Naive thymus-derived CD4-positive, alpha-beta T cell (primary cell): ENCODE measurements around the gene PDZD8. TPM values are rescaled to one million over a fixed set of nuclear protein-coding genes. Genes with fewer than 3 reads are reported as not detected.
A peak's percentile ranks its signal among the peaks of the same experiment; 100 is the strongest.

Experiments used
- ATAC-seq: fragments of 150-1000 bp; cut with Tn5 transposase; 2 replicates; pipeline ENCODE4 v1.10.0; 2021; ENCODE audit warnings: mild to moderate bottlenecking, moderate library complexity
- CTCF ChIA-PET: fragments of 350-600 bp; sonication (Branson Sonifier 250); formaldehyde crosslinking; loops from one replicate; lab custom pipeline; 2021; ENCODE audit warnings: antibody characterized with exemption; lab: Charles Lee
- POLR2A ChIA-PET: fragments of 350-600 bp; sonication (Branson Sonifier 250); formaldehyde crosslinking; loops from one replicate; lab custom pipeline; 2021; ENCODE audit warnings: antibody characterized with exemption, inconsistent platforms; lab: Charles Lee
- DNase-seq, 9 donors: peaks; one replicate each; pipeline versions ENCODE4 v3.0.0 to v3.0.0-alpha.2; 2020 to 2022; ENCODE audit warnings: mixed read lengths in 1 of 9
- H3K27ac ChIP-seq: one replicate; pipeline ENCODE4 v1.7.0; 2013; ENCODE audit warnings: mild to moderate bottlenecking, low read depth, low read length, moderate library complexity
- H3K27me3 ChIP-seq, 2 donors: one replicate each; pipeline ENCODE4 v1.7.0; 2013; ENCODE audit warnings: low read length in 2 of 2, mild to moderate bottlenecking in 2 of 2, moderate library complexity in 2 of 2; ENCODE audit not compliant: control insufficient read depth in 2 of 2, insufficient read depth in 2 of 2
- H3K36me3 ChIP-seq, 3 experiments: 1 replicate in 2 of 3; 2 replicates in 1 of 3; pipeline ENCODE4 v1.7.0; 2013; ENCODE audit warnings: low read length in 3 of 3, mild to moderate bottlenecking in 3 of 3, moderate library complexity in 1 of 3; ENCODE audit not compliant: insufficient read depth in 3 of 3, control insufficient read depth in 2 of 3
- H3K4me1 ChIP-seq, 2 donors: one replicate each; pipeline ENCODE4 v1.7.0; 2013; ENCODE audit warnings: low read length in 2 of 2, mild to moderate bottlenecking in 2 of 2, moderate library complexity in 1 of 2; ENCODE audit not compliant: control insufficient read depth in 2 of 2, insufficient read depth in 2 of 2
- H3K4me3 ChIP-seq: 2 replicates; pipeline ENCODE4 v1.7.0; 2013; ENCODE audit warnings: mild to moderate bottlenecking, low read length
- H3K9me3 ChIP-seq, 3 experiments: 1 replicate in 2 of 3; 2 replicates in 1 of 3; pipeline ENCODE4 v1.7.0; 2013; ENCODE audit warnings: low read length in 3 of 3; ENCODE audit not compliant: control insufficient read depth in 2 of 3
- H3K27ac Mint-ChIP-seq, 9 donors: one replicate each; pipeline ENCODE4 v1.8.0; 2020 to 2022; ENCODE audit warnings: mixed read lengths in 9 of 9, mild to moderate bottlenecking in 8 of 9, moderate library complexity in 5 of 9, inconsistent platforms in 2 of 9
- H3K27me3 Mint-ChIP-seq, 5 donors: one replicate each; pipeline ENCODE4 v1.8.0; 2021 to 2022; ENCODE audit warnings: mixed read lengths in 5 of 5, mild to moderate bottlenecking in 1 of 5
- H3K36me3 Mint-ChIP-seq, 5 donors: one replicate each; pipeline ENCODE4 v1.8.0; 2020 to 2022; ENCODE audit warnings: mixed read lengths in 5 of 5, mild to moderate bottlenecking in 3 of 5, inconsistent platforms in 1 of 5
- H3K4me1 Mint-ChIP-seq, 7 donors: one replicate each; pipeline ENCODE4 v1.8.0; 2020 to 2022; ENCODE audit warnings: mixed read lengths in 7 of 7, mild to moderate bottlenecking in 3 of 7, inconsistent platforms in 1 of 7
- H3K4me3 Mint-ChIP-seq, 10 donors: one replicate each; pipeline ENCODE4 v1.8.0; 2020 to 2022; ENCODE audit warnings: mild to moderate bottlenecking in 10 of 10, mixed read lengths in 10 of 10, moderate library complexity in 6 of 10, inconsistent platforms in 2 of 10
- H3K9me3 Mint-ChIP-seq, 11 donors: one replicate each; pipeline ENCODE4 v1.8.0; 2020 to 2022; ENCODE audit warnings: mixed read lengths in 11 of 11, mild to moderate bottlenecking in 4 of 11, inconsistent platforms in 1 of 11, moderate library complexity in 1 of 11
- intact Hi-C, 2 donors: fragments of 100-400 bp; cut with micrococcal nuclease; formaldehyde crosslinking; loops; one replicate each; pipeline ENCODE4 v1.15.1; 2023
- polyA plus RNA-seq, 2 donors: library from polyadenylated mRNA; unstranded; fragments of 300-500 nt; fragmentation: Illumina TruSeq; gene quantifications; one replicate each; pipeline ENCODE4 v1.2.3, GENCODE V29; 2021
- total RNA-seq, 6 experiments: library from RNA in 5 of 6; stranded (reverse) in 5 of 6; gene quantifications; 1 replicate in 5 of 6; 2 replicates in 1 of 6; pipeline ENCODE4 v1.2.3 and lab custom pipeline; 2021 to 2026

PDZD8 gene
- total and polyA plus RNA-seq, 7 experiments from 2014 or later, result 8.5 to 24.0 (median 12.7) TPM

GRCh38 chr10:117351996-117352395, 23.2 kb downstream of the PDZD8 start:
- H3K27ac Mint-ChIP-seq, result no peak overlapping the region

GRCh38 chr10:117351558-117351957, 23.7 kb downstream of the PDZD8 start:
- ChIA-PET POLR2A (interaction anchor here (0.6 kb wide), 1 partner anchor 990 kb away, joined by 3 read pairs; no protein-coding TSS in a partner anchor), CTCF (interaction anchor here (0.7 kb wide), 1 partner anchor 132 kb away, joined by 3 read pairs; no protein-coding TSS in a partner anchor)
- Histone ChIP-seq H3K4me1 (peaks cover 9 to 21% of the 10 kb centered on the region in 2 donors), H3K9me3 (no peaks in the 10 kb centered on the region), H3K27me3 (no peaks in the 10 kb centered on the region), H3K4me3 (no peak overlapping the region), H3K27ac (no peak overlapping the region), H3K36me3 (no peaks in the 10 kb centered on the region)
- Mint-ChIP-seq H3K27ac (peak overlapping the region in 1 of 9 donors; percentile 14), H3K9me3 (no peaks in the 10 kb centered on the region), H3K4me1 (peaks cover 33 to 72% (median 65%) of the 10 kb centered on the region in 7 donors), H3K4me3 (no peak overlapping the region), H3K36me3 (peaks cover 0 to 10% (median 9%) of the 10 kb centered on the region in 5 donors), H3K27me3 (no peaks in the 10 kb centered on the region)
- no peak for ATAC-seq
- intact Hi-C loops, result no loop called here
- DNase-seq, result no peak

More at GRCh38 chr10:117351996-117352395, 23.2 kb downstream of the PDZD8 start:
- Histone ChIP-seq H3K27ac (no peak overlapping the region), H3K9me3 (no peaks in the 10 kb centered on the region), H3K4me1 (peaks cover 9 to 21% of the 10 kb centered on the region in 2 donors), H3K36me3 (no peaks in the 10 kb centered on the region), H3K27me3 (no peaks in the 10 kb centered on the region), H3K4me3 (no peak overlapping the region)
- POLR2A ChIA-PET, result no interaction called here
- CTCF ChIA-PET, result no interaction called here
- Mint-ChIP-seq H3K4me3 (no peak overlapping the region), H3K36me3 (peaks cover 0 to 10% (median 9%) of the 10 kb centered on the region in 5 donors), H3K4me1 (peaks cover 31 to 67% (median 60%) of the 10 kb centered on the region in 7 donors), H3K27me3 (no peaks in the 10 kb centered on the region), H3K9me3 (no peaks in the 10 kb centered on the region)
- intact Hi-C loops, result no loop called here
- no peak for ATAC-seq
- DNase-seq, result no peak

DNA sequence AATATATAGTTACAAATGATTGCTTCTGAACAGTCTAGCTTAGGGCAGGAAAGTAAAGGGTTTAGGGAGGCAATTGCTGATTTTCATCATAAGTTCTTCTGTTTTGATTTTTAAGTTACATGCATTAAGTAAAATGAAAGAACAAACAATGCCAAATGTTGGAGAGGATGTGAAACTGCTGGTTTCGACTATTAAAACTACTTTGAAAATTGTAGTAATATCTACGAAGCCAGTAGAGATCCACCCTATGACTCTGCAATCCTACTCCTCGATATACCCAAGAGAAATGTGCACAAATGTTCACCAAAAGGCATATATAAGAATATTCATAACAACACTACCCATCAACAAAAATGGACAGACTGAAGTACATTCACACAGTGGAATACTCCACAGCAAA, 24.3 kb downstream of the PDZD8 start:
- H3K27ac ChIP-seq, result no peak overlapping the region
- H3K27me3 ChIP-seq, result no peaks in the 10 kb centered on the region
- Mint-ChIP-seq H3K27ac (peak overlapping the region in 3 of 9 donors; percentile 2 to 14 (median 4)), H3K4me1 (peaks cover 33 to 74% (median 66%) of the 10 kb centered on the region in 7 donors), H3K9me3 (no peaks in the 10 kb centered on the region), H3K4me3 (no peak overlapping the region), H3K36me3 (peaks cover 0 to 10% (median 9%) of the 10 kb centered on the region in 5 donors), H3K27me3 (no peaks in the 10 kb centered on the region)
- no peak for ATAC-seq
- H3K36me3 ChIP-seq, result no peaks in the 10 kb centered on the region
- ChIA-PET POLR2A (interaction anchor here (0.6 kb wide), 1 partner anchor 991 kb away, joined by 3 read pairs; no protein-coding TSS in a partner anchor), CTCF (interaction anchor here (0.7 kb wide), 1 partner anchor 132 kb away, joined by 3 read pairs; no protein-coding TSS in a partner anchor)
- peaks cover 9 to 21% of the 10 kb centered on the region in 2 donors for H3K4me1 ChIP-seq
- no peak overlapping the region for H3K4me3 ChIP-seq
- no peaks in the 10 kb centered on the region for H3K9me3 ChIP-seq
- no peak for DNase-seq
- intact Hi-C loops, result no loop called here

DNA sequence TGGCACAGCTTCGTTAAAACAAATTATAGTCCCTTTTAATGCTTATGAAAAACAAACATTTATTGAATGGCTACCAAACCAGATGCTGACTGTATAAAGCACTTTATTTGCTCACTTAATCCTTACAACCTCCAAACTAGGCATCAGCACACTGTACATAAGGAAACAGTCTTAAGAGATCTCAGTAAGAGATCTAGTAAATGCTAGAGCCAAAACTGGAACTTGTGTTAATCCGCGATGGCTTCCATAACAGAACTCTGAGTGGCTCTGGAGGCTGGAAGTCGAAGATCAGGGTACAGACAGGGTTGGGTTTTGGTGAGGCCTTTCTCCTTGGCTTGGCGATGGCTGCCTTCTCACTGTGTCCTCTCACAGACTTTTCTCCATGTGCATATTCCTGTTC, 27.0 kb downstream of the PDZD8 start:
- Histone ChIP-seq H3K4me3 (no peak overlapping the region), H3K36me3 (no peaks in the 10 kb centered on the region), H3K4me1 (peaks cover 5 to 7% of the 10 kb centered on the region in 2 donors), H3K27ac (no peak overlapping the region), H3K27me3 (no peaks in the 10 kb centered on the region), H3K9me3 (no peaks in the 10 kb centered on the region)
- Mint-ChIP-seq H3K4me1 (peaks cover 29 to 68% (median 60%) of the 10 kb centered on the region in 7 donors), H3K9me3 (no peaks in the 10 kb centered on the region), H3K27ac (no peak overlapping the region), H3K27me3 (no peaks in the 10 kb centered on the region), H3K4me3 (no peak overlapping the region), H3K36me3 (peaks cover 0 to 16% (median 9%) of the 10 kb centered on the region in 5 donors)
- DNase-seq (no peak), ATAC-seq (no peak)
- intact Hi-C loops, result no loop called here
- POLR2A ChIA-PET, result no interaction called here
- CTCF ChIA-PET, result no interaction called here

DNA sequence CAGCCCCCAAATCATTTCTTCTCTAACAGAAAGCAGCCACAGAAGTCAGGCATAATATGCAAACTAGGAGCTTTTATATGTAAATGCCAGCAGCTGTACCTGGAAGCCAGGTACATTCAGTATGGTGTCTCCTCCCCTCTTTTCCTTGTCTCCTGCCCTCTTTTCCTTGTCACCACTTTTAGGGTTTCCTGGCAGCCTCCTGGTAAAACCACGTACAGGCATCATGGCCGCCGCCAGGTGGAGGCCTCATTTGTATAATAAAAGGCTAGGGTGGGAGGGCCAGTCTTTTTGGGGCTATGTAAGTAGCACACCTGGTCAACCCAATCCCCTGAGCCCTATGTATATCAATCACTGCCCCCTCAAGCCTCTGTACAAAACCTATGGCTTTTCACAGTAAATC, 28.7 kb downstream of the PDZD8 start:
- CTCF ChIA-PET, result no interaction called here

DNA sequence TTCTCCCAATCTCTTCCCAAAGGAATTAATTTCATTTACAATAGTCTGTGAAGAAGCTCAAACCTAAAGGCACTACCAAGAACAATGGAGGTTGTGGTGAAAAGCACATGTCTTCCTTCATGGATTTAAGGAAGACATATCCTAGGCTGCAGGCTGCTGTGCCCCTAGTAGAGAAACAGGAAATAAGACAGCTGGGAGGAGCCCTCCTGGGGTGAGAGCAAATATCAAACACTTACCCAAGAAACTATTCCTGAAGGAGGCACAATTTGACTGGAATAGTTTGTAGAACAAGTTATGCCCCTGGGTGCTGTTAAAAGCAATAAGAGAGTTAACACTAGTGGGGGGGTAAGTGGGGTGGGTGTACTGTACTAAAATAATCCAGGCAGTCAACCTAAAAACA, 30.1 kb downstream of the PDZD8 start:
- H3K27me3 ChIP-seq, result no peaks in the 10 kb centered on the region
- ATAC-seq (no peak), DNase-seq (no peak)
- H3K27me3 Mint-ChIP-seq, result no peaks in the 10 kb centered on the region
- H3K4me1 ChIP-seq, result peaks cover 0 to 9% of the 10 kb centered on the region in 2 donors
- H3K36me3 ChIP-seq, result no peaks in the 10 kb centered on the region
- H3K9me3 ChIP-seq, result no peaks in the 10 kb centered on the region
- ChIA-PET POLR2A (no interaction called here), CTCF (interaction anchor here (0.6 kb wide), 1 partner anchor 8 kb away, joined by 3 read pairs; no protein-coding TSS in a partner anchor)
- peak overlapping the region in 1 of 10 donors; percentile 26 for H3K4me3 Mint-ChIP-seq
- no peak overlapping the region for H3K27ac ChIP-seq
- no peak overlapping the region for H3K4me3 ChIP-seq
- H3K9me3 Mint-ChIP-seq, result no peaks in the 10 kb centered on the region
- peak overlapping the region in 1 of 9 donors; percentile 33 for H3K27ac Mint-ChIP-seq
- intact Hi-C loops, result no loop called here
- H3K36me3 Mint-ChIP-seq, result peaks cover 0 to 24% (median 14%) of the 10 kb centered on the region in 5 donors
- H3K4me1 Mint-ChIP-seq, result peaks cover 36 to 67% (median 57%) of the 10 kb centered on the region in 7 donors

More for the DNA sequence above, 28.7 kb downstream of the PDZD8 start:
- Mint-ChIP-seq H3K4me1 (peaks cover 33 to 70% (median 57%) of the 10 kb centered on the region in 7 donors), H3K36me3 (peaks cover 0 to 16% (median 9%) of the 10 kb centered on the region in 5 donors), H3K27ac (no peak overlapping the region), H3K9me3 (no peaks in the 10 kb centered on the region), H3K27me3 (no peaks in the 10 kb centered on the region), H3K4me3 (no peak overlapping the region)
- Histone ChIP-seq H3K36me3 (no peaks in the 10 kb centered on the region), H3K9me3 (no peaks in the 10 kb centered on the region), H3K27ac (no peak overlapping the region), H3K4me1 (peaks cover 0 to 9% of the 10 kb centered on the region in 2 donors), H3K27me3 (no peaks in the 10 kb centered on the region), H3K4me3 (no peak overlapping the region)
- ATAC-seq (no peak), DNase-seq (no peak)
- POLR2A ChIA-PET, result no interaction called here
- intact Hi-C loops, result no loop called here
